Nucleus accumbens (tissue), 56 donors: Measurements from ENCODE around the gene TMEM184A.
A peak's percentile ranks its signal among the peaks of the same experiment; 100 is the strongest.

Source experiments
- DNase-seq, 56 donors: peaks; one replicate each; lab custom pipeline; 2025; lab: John Stamatoyannopoulos, UW

Gene TMEM184A

DNA sequence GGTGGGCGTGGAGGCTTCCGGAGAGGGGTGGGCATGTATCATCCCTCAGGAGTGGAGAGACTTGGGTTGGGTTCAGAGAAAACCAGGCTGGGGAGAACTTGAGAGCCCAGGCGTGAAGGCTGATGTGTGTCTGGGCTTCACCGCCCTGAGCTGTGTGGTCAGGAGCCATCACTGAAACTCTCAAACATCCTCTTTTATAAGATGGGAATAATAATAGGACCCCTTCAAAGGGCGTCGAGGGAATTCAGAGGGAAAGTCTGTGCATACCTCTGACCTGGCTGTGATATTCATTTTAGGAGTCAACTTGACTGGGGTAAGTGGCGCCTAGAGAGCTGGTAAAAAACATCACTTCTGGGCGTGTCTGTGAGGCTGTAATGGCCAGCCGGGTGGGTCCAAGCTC, 34.9 kb upstream of the TMEM184A start:
- no peak for DNase-seq

DNA sequence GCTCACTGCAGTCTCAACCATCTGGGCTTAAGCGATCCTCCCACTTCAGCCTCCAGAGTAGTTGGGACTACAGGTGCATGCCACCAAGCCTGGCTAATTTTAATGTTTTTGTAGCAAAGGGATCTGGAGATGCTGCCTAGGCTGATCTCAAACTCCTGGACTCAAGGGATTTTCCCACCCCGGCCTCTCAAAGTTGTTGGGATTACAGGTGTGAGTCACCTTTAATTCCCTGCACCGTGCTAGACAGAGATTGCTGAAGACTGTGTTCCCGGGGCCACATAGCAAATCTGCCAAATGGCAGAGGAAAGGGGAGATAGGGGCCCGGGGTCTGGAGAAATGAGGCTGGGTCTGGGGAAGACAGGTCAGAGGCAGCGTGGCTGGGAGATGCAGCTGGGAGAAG, 34.5 kb upstream of the TMEM184A start:
- DNase-seq: no peak

DNA sequence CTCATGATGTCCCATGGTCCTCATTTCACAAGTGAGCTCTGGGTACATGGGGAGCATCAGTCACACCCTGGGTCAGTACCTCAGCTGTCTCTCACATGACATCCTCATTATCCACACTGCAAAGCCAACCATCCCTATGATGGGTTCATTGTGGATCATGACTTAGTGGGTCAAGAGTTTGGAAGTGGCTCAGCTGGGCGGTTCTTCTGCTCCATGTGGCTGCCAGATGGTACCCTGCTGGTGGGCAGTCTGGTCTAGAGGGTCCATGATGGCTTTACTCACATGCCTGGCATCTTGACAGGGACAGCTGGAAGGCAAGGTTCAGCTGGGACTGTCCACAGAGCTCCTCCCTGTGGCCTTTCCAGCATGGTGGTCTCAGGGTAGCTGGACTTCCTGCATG, 33.0 kb upstream of the TMEM184A start:
- no peak for DNase-seq

GRCh38 chr7:1587738-1588137, 31.7 kb upstream of the TMEM184A start:
- DNase-seq: no peak

DNA sequence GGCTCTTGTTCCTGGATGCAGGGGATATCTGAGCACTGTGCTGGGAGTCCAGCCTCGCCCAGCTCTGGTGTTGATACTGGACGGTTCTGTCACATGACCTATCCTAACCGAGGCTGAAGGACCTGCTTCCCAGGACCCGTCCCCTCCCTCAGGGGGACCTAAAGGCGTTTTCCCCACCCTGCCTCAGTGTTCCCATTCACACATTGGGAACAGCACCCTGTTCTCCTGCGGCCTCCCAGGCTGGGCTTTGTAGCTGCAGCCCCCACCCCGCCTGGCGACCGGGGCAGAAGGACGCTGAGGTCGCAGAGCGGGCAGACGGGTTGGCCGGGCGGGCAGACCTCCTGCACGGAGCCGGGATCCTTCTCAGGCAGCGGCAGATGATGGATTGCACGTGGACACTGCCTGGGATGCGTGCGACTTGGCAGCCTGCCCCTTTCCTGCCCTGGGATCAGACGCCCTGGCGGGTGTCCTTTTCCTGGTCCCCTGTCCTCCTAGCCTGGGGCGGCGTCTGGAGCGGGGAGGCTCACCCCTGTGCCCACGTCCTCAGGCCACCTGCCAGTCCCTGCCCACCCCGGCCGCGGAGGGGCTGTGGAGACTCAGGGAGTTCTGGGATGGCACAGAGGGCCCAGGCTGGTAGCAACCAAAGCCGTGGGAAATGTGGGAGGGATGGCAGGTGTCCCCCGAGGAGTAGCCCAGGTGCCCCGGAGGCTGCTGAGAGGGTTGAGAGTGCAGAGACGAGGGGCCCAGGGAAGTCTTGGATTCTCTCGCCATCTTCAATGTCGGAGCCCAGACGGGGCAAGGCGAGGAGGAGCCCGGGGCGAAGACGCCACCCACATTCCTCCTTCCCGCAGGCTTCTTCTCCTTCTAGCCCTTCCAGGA, 31.1 kb upstream of the TMEM184A start:
- no peak for DNase-seq

GRCh38 chr7:1586126-1586826, 30.3 kb upstream of the TMEM184A start:
- no peak for DNase-seq

DNA sequence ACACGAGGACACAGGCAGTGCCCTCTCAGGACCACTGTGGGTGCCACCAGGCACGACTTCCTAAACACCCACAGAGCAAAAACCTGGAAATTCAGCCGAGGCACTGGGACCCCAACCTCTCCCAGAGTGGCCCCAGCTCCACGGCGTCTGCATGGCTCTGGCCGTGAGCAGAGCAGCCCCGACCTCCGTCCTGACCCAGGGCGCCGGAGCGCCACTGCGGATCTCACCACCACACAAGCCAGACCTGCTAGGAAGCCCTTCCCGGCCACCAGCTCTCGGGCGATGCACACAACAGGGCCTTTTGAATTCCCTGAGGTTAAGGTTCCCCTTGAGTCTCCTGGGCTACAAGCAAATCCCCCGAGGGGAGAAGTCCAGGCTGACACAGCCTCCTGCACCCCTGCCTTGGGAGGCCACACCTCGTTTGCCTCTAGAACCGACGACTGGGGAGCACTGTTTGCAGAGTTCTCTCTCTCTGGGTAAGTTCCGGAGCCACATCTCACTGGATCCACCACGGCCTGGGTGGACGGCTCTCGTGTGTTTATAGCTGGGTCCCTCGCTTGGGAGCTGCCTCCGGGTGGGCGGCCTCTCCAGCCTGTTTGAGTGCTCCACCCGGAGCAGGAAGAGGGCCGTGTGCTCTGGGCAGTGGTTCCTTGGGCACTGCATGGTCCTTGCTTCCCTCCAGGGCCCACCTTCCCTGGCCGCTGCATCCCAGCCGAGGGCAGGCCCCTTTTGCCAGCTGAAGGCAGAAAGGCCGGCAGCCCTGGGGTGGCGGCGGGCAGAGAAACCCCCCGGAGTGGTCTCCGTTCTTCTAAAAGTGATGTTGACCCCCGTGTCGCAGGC, 29.4 kb upstream of the TMEM184A start:
- DNase-seq: no peak

DNA sequence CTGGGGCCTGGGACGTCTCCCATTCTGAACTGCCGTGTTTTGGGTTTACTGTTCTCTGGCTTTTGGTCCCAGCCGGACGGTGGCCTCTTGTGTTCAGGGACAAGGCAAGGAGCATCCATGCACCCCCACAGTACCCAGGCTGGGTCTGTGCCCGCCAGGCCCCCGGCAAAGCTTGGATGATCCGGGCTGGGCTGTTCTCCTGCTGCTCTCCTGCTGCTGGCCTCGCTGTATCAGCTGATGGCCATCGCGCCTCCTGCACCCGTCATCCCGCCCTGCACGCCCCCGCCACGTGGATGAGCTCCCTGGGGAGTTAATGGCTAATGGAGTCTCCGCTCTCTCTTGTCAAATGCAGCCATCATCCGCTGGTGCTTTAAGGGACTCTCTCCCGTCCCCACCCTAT, 28.7 kb upstream of the TMEM184A start:
- DNase-seq: no peak

- DNase-seq: peak in 4 of 56 donors; percentile 11 to 38 (median 17)
Observed at GRCh38 chr7:1583241-1583930, 27.4 kb upstream of the TMEM184A start.

GRCh38 chr7:1580422-1581030, 24.5 kb upstream of the TMEM184A start:
- no peak for DNase-seq

- DNase-seq: peak in 49 of 56 donors; percentile 8 to 79 (median 46)
Observed at GRCh38 chr7:1579481-1580421, 23.7 kb upstream of the TMEM184A start.

DNA sequence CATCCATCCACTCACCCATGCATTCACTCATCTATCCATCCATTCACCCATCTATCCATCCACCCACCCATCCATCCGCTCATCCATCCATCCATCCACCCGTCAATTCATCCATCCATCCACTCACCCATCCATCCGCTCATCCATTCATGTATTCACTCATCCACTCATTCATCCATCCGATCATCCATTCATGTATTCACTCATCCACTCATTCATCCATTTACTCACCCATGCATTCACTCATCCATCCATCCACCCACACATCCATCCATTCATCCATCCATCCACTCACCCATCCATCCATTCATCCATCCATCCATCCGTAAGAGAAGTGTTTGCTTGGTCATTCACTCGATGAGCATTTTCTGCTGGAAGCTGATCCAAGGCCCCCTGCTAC, 22.5 kb upstream of the TMEM184A start:
- DNase-seq: no peak

DNA sequence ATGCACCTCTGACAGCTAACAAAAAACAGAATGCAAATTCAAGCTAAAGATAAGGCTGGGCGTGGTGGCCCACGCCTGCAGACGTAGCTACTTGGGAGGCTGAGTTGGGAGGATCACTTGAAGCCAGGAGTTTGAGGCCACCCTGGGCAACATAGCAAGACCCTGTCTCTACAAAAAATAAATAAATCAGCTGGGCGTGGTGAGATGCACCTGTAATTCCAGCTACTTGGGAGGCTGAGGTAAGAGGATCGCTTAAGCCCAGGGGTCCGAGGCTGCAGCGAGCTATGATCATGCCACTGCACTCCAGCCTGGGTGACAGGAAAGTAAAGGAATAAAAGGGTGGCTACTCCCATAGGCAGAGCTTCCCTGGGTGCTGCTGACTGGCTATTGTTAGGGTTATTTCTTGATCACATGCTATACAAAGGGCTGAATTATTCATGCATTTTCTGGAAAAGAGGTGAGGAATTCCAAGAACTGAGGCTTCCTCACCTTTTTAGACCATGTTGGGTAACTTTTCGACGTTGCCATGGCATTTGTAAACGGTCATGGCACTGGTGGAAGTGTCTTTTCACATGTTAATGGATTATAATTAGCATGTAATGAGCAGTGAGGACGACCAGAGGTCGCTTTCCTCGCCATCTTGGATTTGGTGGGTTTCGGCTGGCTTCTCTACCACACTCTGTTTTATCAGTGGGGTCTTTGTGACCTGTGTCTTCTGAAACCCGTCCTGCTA, 20.7 kb upstream of the TMEM184A start:
- DNase-seq: no peak

DNA sequence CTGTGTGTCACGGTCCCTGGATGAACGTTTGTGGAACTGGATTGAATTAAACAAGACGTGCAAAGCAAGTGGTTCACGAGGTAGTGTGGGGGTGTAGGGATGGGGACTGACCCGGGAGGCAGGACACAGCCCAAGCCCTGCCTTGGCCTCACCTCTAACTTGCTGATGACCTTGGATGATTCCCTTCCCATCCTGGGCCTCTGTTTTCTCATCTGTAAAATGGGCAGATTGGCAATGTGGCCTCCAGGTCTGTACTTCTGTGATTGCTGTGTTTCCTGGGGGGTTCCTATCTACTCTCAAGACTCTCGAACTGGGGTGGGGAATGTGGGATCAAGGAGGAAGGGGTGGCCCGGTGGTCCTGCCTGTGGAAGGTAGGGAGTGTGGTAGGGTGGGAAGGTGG, 19.8 kb upstream of the TMEM184A start:
- no peak for DNase-seq

DNA sequence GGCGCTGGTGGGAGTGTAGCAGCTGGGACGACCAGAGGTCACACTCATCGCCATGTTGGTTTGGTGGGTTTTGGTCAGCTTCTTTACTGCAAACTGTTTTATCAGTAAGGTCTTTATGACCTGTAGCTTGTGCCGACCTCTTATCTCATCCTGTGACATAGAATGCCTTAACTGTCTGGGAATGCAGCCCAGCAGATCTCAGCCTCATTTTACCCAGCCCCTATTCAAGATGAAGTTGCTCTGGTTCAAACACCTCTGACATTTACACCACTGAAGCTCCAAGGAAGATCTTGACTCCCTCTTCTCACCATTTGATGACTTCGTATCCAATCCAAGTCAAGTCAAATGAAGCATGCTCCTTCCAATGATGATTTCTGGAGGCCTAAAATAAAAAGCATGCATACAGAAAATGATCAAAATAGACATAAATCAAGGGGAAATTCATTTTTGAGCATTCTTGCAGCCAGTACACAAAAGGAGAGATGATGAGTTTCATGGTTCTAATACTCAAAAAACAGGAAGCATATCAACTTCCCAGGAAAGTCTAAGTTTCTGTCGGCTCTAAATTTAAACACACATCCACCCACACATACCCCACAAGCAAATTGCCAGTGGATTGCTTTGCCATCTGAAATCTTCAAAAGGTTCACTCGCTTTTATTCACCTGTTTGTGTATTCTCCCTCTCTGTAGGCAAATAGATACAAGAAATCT, 16.3 kb upstream of the TMEM184A start:
- no peak for DNase-seq

DNA sequence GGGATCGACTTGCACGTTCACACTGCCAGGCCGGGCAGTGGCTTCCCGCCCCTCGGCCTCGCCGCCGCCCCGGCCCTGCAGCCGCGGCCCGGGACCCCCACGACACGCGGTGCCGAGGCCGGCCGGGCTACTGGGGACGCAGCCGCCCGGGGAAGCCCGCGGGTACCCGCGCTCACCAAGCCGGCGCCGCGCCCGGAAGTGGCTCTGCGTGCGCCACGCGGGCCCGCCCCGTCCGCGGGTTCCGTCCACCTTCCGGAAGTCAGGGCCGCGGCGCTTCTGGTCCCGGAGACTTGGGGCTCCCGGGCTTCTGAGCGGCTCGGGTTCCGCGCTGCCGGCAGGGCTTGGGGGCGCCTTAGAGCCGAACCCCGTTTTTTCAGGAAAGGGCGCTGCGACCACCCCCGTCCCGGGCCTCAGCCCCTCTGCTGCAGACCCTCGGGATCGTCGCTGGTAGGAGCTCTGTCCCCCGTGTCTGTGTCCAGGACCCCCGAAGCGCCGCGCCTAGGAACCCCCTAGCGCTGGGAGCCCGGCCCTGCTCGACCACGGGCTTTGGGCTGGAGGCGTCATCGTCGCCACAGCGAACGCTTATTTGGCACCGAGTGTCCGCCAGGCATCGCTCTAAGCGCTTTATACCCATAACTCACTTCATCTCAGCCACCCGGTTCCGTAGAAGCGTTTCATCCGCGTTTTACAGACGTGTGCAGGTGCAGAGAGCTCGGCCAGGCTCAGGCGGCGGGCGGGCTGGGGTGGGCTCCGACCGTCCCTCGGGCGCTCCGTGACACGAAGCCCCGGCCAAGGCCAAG, 14.0 kb upstream of the TMEM184A start, which contains the start of gene PSMG3:
Gene PSMG3 (minus strand): TSS at position 200 of the 800 bp plus-strand sequence. CDS start 693 bp downstream, outside the sequence.
- peak in 54 of 56 donors; percentile 45 to 94 (median 78) for DNase-seq
